GM19324 (cell line): ENCODE data around the gene KRT2.
"Not testable (repeated sequence)": the region's sequence is repeated elsewhere in the genome, so short reads cannot be mapped to it uniquely, and the experiment has no call there.

ENCODE experiments used
- ATAC-seq: cut with Tn5 transposase; IDR thresholded peaks from one replicate; pipeline ENCODE4 v1.9.1; 2021; ENCODE audit warnings: mild to moderate bottlenecking, moderate library complexity; ENCODE audit not compliant: unreplicated experiment, low FRiP score

The KRT2 gene

DNA sequence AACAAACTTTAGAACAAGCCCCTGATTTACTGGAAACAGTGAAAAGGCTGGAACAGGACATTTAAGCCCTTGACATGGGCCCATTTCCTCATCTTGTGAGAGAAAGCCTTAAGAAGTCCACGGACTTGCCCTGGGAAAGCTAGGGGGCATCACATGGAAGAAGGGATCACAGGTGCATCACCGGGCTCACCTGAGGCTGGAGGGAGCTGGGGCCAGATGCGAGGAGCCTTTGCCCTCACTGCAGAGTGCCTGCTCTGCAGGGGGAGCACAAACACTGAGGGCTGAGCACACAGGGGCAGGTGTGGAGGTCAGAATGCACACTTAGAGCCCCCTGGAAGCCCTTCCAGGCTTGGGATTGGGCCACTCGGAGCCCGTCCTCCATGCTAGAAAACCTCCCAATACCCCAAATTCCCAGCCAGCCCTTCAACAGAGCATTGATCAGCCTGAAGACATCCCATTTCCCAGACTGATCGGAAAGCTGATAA lies 33.4 kb upstream of the KRT2 start:
- no peak for ATAC-seq

- ATAC-seq, result no peak
These were observed 32.4 kb upstream of the KRT2 start for GRCh38 chr12:52684431-52684830.

- ATAC-seq, result no peak
These were observed 31.7 kb upstream of the KRT2 start for GRCh38 chr12:52683575-52684300.

GRCh38 chr12:52682938-52683574 lies 31.0 kb upstream of the KRT2 start:
- no peak for ATAC-seq

- no peak for ATAC-seq
These were observed 30.3 kb upstream of the KRT2 start for GRCh38 chr12:52682381-52682660.

DNA sequence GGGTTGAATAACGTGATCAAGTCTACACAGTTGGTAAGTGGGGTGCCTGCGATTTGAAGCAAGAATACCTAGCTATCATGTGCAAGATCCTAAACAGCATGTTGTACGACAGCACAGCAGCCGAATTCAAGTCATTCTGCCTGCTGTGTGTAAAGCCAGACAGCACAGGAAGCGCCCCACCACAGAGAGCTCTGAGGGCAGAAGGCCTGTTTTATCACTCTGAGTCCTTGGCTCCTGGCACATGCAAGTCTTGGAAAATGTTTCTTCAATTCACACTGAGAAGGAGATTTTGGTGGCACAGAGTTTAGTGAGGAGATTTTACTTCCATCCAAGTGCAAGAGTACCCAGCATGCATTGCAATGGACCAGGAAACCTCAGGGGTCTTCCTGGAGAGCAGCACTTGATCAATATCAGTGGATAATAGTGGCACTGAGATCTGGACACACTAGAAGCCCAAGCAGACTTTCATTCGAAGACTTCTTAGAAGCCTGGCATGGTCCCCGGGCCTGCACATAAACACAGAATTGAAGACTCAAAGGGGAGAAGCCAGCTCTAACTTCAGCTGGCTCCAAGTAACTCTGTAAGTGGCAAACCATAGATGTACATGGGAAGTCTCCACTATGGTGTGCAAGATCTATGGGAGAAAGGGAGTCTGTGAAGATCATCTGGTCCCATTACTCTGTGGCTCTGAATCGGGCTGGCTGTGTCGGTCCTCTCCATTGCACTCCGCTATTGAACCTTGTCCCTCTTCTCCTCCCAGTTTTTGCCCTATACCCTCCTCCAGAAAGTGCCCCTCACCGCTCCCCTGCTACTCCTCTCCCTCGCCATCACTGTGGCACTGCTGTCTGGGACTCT lies 29.7 kb upstream of the KRT2 start:
- no peak for ATAC-seq

GRCh38 chr12:52680363-52680762 lies 28.4 kb upstream of the KRT2 start, which contains the start of gene KRT1:
Gene KRT1 (minus strand): TSS chr12:52680407. CDS start chr12:52680348, 59 bp downstream.
- no peak for ATAC-seq

GRCh38 chr12:52679875-52680274 lies 27.9 kb upstream of the KRT2 start:
- no peak for ATAC-seq

GRCh38 chr12:52677671-52678070 lies 25.7 kb upstream of the KRT2 start:
- no peak for ATAC-seq

GRCh38 chr12:52677126-52677525 lies 25.1 kb upstream of the KRT2 start:
- ATAC-seq, result no peak

GRCh38 chr12:52676163-52676562 lies 24.2 kb upstream of the KRT2 start:
- ATAC-seq, result no peak

- ATAC-seq, result no peak
These were observed 23.3 kb upstream of the KRT2 start for GRCh38 chr12:52675301-52675701.

DNA sequence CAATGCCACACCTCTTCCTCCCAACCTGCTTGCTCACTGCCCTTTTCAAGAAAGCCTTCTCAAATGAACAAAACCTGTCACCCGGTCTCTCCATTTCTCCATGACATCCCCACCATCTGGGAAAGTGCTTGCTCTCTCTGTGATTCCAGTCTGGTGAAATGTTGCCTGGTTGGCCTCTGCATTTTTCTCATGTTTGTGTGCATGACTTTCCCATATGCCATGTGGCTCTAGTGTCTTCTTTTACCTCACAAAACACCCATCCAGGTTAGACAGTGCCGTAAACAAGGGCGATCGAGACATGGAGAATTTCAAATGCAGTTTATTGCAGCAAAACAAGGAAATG lies 22.4 kb upstream of the KRT2 start:
- no peak for ATAC-seq

DNA sequence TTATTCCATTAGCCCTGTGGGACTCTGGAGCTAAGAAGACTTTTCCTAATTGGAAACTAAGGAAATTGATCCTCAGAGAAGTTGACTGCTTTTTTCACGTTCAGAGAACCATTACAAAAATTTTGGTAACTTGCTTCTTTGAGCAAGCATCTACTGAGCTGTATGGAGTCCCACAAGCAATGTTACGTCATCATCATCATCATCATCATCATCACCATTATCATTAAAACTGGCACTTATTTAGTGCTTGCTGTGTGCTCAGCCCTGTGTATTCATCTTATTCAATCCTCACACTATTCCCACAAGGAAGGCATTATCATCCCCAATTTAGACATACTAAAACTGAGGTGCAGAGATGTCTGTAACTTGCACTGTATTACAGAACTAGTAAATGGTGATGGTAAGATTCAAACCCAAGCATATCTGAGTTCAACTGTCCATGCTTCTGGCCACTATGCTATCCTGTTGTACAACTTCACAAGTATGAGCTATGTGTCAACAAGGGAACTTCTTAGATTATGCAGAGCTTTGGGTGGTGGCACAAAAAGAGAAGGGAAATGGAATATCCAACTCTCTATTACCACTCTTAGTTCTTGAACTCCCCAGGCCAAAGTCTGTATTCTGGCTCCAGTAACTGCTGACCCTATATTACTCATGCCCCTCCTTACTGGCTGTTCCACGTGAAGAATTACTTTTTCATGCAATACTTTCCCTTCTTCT lies 21.9 kb upstream of the KRT2 start:
- no peak for ATAC-seq

DNA sequence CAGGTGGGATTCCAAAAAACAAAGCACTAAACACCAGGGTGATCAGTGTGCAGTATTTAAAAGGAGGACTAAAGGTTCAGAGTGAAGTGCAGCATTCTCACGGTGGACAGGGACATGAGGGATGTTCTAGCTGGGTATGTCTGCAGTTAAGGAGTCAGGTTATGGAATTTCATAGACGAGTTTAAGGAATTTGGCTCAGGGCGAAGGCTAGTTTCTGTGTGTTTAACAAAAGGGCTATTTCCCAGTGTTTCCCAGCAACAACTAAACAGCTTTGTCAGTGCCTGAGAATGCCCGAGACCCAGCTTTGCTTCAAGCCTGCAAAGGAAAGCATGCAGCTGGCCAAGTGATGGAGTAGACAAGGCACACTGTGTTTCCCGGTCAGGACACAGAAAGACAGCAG lies 21.2 kb upstream of the KRT2 start:
- ATAC-seq, result no peak

DNA sequence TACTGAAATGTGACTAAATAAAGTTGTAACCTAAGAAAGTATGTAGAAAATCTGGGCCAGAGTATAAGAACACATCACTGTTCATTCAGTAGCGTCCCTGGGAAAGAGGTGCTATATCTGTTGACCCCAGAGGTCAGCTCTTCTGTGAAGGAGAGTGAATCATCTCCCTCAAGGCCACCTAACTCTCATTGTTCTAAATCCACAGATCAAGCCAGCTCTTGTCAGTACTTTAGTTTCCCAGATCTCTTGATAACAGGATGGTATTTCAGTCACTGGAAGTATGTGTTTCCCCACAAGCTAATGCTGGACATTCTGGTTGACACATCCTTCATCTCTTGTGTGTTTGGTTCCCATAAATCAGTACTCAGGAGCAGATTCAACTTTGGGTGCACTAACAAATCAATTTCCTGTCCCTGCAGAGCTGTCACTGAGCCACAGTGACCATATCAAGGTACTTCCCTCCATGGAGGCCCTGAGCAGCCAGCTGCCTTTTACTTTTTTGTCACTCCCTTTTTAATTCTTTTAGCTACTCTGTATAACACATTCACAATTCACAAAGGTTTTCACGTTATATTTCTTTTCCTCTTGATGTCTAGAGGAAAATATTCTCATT lies 20.4 kb upstream of the KRT2 start:
- ATAC-seq, result no peak

GRCh38 chr12:52670961-52671360 lies 18.9 kb upstream of the KRT2 start:
- ATAC-seq, result no peak

DNA sequence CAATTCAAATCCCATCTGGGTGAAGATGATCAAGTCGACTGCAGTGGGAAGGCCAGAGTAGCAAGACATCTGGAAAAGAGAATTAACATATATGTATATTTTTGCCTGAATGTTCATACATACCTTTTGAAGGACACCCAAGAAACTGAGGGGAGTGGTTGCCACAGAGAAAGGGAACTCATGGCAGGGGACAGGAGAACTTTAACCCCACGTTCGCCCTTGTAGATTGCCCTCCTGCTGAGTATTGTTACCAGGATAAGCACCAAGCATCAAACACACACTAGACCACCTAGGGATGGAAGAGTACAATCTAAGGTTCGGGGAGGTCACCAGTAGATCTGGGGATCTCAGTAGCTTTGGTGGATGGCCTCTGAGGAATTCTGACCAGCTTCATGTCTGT lies 18.5 kb upstream of the KRT2 start:
- ATAC-seq, result no peak

DNA sequence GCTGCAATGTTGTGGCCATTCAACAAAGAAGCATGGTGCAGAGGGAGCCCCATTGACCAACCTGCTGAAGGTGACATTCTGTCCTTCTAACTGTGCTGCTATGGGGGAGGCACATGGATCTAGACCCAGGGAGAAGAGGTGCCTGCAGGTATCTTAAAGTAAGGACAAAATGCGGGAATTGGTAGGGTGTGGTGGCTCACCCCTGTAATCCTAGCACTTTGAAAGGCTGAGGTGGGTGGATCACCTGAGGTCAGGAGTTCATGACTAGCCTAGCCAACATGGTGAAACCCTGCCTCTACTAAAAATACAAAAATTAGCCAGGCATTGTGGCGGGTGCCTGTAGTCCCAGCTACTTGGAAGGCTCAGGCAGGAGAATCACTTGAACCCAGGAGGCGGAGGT lies 17.9 kb upstream of the KRT2 start:
- not testable (repeated sequence) for ATAC-seq

- ATAC-seq, result no peak
These were observed 17.4 kb upstream of the KRT2 start for GRCh38 chr12:52669426-52669825.
